SK-N-SH treated with all-trans-retinoic acid at 6 μM for 48 hours (cell line): ENCODE data around the gene CDPF1.

Source experiments
- ATAC-seq: fragments of 200-7000 bp; cut with Tn5 transposase; 3 replicates; pipeline ENCODE4 v1.9.1; 2020; ENCODE audit warnings: mild to moderate bottlenecking, moderate library complexity
- ARNTL ChIP-seq: fragments of 450-650 bp; formaldehyde crosslinking; IDR thresholded peaks from 2 replicates; pipeline ENCODE4 v1.5.0; 2020; ENCODE audit warnings: low read depth, mild to moderate bottlenecking, moderate library complexity, borderline replicate concordance
- BACH2 ChIP-seq: fragments of 250-450 bp; sonication (Bioruptor Pico); IDR thresholded peaks from 2 replicates; pipeline ENCODE4 v1.9.0; 2021; ENCODE audit warnings: mild to moderate bottlenecking, borderline replicate concordance
- CSDC2 ChIP-seq: fragments of 250-450 bp; sonication (Bioruptor Pico); IDR thresholded peaks from 2 replicates; pipeline ENCODE4 v1.5.0; 2020; ENCODE audit warnings: mild to moderate bottlenecking, moderate library complexity
- ESRRG ChIP-seq: fragments of 250-450 bp; sonication (Bioruptor Pico); IDR thresholded peaks from 2 replicates; pipeline ENCODE4 v1.6.1; 2021; ENCODE audit warnings: mild to moderate bottlenecking
- GLIS3 ChIP-seq: fragments of 250-450 bp; sonication (Bioruptor Pico); IDR thresholded peaks from 2 replicates; pipeline ENCODE4 v1.5.0; 2020; ENCODE audit warnings: mild to moderate bottlenecking, moderate library complexity
- ISL1 ChIP-seq: fragments of 250-450 bp; sonication (Bioruptor Pico); IDR thresholded peaks from 2 replicates; pipeline ENCODE4 v2.1.2; 2022; ENCODE audit warnings: mild to moderate bottlenecking, moderate library complexity
- OSR1 ChIP-seq: fragments of 250-450 bp; sonication (Bioruptor Pico); IDR thresholded peaks from 2 replicates; pipeline ENCODE4 v1.8.0; 2022; ENCODE audit warnings: moderate library complexity, mild to moderate bottlenecking, inconsistent platforms
- PPARA ChIP-seq: fragments of 250-450 bp; sonication (Bioruptor Pico); IDR thresholded peaks from 2 replicates; pipeline ENCODE4 v1.5.0; 2020; ENCODE audit warnings: mild to moderate bottlenecking, borderline replicate concordance
- RARB ChIP-seq: fragments of 250-450 bp; sonication (Bioruptor Pico); IDR thresholded peaks from 2 replicates; pipeline ENCODE4 v1.8.0; 2021; ENCODE audit warnings: mild to moderate bottlenecking, moderate library complexity
- SNAI2 ChIP-seq: fragments of 250-450 bp; sonication (Bioruptor Pico); IDR thresholded peaks from 2 replicates; pipeline ENCODE4 v1.5.0; 2020; ENCODE audit warnings: mild to moderate bottlenecking, moderate library complexity
- TOX ChIP-seq: fragments of 250-450 bp; sonication (Bioruptor Pico); IDR thresholded peaks from 2 replicates; pipeline ENCODE4 v1.8.0; 2021; ENCODE audit warnings: mild to moderate bottlenecking, moderate library complexity, borderline replicate concordance
- ZC3H10 ChIP-seq: fragments of 250-450 bp; sonication (Bioruptor Pico); IDR thresholded peaks from 2 replicates; pipeline ENCODE4 v1.5.1; 2021; ENCODE audit warnings: mild to moderate bottlenecking, moderate library complexity
- ZFP3 ChIP-seq: fragments of 250-450 bp; sonication (Bioruptor Pico); IDR thresholded peaks from 2 replicates; pipeline ENCODE4 v1.5.0; 2020; ENCODE audit warnings: mild to moderate bottlenecking, moderate library complexity
- ZFP30 ChIP-seq: fragments of 450-650 bp; formaldehyde crosslinking; IDR thresholded peaks from 2 replicates; pipeline ENCODE4 v1.5.0; 2022; ENCODE audit warnings: mild to moderate bottlenecking, moderate library complexity
- ZNF70 ChIP-seq: fragments of 450-650 bp; formaldehyde crosslinking; IDR thresholded peaks from 2 replicates; pipeline ENCODE4 v1.5.0; 2020; ENCODE audit warnings: mild to moderate bottlenecking, moderate library complexity
- ZNF8 ChIP-seq: fragments of 450-650 bp; formaldehyde crosslinking; IDR thresholded peaks from 2 replicates; pipeline ENCODE4 v1.5.0; 2020; ENCODE audit warnings: mild to moderate bottlenecking, moderate library complexity
- TF ChIP-seq, protein P1 (sequence below): fragments of 250-450 bp; sonication (Bioruptor Pico); IDR thresholded peaks from 2 replicates; pipeline ENCODE4 v1.5.0; 2020; ENCODE audit warnings: mild to moderate bottlenecking, moderate library complexity
- TF ChIP-seq, protein P2 (sequence below): fragments of 250-450 bp; sonication (Bioruptor Pico); IDR thresholded peaks from 2 replicates; pipeline ENCODE4 v1.5.1; 2021; ENCODE audit warnings: mild to moderate bottlenecking, moderate library complexity
- TF ChIP-seq, protein P3 (sequence below): fragments of 250-450 bp; sonication (Bioruptor Pico); IDR thresholded peaks from 2 replicates; pipeline ENCODE4 v1.8.0; 2020; ENCODE audit warnings: mild to moderate bottlenecking, moderate library complexity, borderline replicate concordance
- TF ChIP-seq, protein P4 (sequence below): fragments of 250-450 bp; sonication (Bioruptor Pico); IDR thresholded peaks from 2 replicates; pipeline ENCODE4 v1.8.0; 2021; ENCODE audit warnings: low read depth, mild to moderate bottlenecking, moderate library complexity, borderline replicate concordance

CDPF1 gene

DNA sequence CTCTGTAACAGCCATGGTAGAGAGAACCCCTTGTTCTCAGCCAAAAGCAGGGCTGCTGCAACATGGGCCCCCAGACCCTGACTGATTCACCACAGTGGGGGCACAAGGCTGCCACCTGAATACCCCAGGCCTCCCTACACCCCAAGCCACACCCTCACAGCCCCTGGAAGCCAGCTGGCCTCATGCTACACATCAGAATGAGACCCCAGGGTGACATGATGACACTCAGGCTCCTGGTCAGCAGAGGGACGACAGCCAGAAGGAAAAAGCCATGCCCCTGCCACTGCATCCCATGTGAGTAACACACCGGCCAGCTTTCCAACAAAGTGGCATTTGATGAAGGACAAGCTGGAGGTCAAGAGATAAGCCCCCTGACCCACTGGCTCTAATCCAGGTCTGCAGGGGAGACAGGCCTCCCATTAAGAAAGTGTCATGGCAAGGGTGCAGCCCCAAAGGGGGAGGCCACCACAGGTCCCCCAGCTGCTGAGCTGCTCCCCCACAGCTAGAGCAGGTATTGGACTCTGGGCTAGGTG is 2.6 kb downstream of the CDPF1 start:
- no peak for ATAC-seq
- no peak for TF ChIP-seq ZNF70 (CRISPR knock-in tag)
- TF ChIP-seq RARB (CRISPR knock-in tag), result no peak
- no peak for TF ChIP-seq TOX (CRISPR knock-in tag)
- TF ChIP-seq, protein P1, sequence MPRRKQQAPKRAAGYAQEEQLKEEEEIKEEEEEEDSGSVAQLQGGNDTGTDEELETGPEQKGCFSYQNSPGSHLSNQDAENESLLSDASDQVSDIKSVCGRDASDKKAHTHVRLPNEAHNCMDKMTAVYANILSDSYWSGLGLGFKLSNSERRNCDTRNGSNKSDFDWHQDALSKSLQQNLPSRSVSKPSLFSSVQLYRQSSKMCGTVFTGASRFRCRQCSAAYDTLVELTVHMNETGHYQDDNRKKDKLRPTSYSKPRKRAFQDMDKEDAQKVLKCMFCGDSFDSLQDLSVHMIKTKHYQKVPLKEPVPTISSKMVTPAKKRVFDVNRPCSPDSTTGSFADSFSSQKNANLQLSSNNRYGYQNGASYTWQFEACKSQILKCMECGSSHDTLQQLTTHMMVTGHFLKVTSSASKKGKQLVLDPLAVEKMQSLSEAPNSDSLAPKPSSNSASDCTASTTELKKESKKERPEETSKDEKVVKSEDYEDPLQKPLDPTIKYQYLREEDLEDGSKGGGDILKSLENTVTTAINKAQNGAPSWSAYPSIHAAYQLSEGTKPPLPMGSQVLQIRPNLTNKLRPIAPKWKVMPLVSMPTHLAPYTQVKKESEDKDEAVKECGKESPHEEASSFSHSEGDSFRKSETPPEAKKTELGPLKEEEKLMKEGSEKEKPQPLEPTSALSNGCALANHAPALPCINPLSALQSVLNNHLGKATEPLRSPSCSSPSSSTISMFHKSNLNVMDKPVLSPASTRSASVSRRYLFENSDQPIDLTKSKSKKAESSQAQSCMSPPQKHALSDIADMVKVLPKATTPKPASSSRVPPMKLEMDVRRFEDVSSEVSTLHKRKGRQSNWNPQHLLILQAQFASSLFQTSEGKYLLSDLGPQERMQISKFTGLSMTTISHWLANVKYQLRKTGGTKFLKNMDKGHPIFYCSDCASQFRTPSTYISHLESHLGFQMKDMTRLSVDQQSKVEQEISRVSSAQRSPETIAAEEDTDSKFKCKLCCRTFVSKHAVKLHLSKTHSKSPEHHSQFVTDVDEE (CRISPR knock-in tag), result no peak
- no peak for TF ChIP-seq ARNTL (CRISPR knock-in tag)
- TF ChIP-seq ZNF8 (CRISPR knock-in tag), result no peak
- TF ChIP-seq ZFP3 (CRISPR knock-in tag), result no peak
- no peak for TF ChIP-seq PPARA (CRISPR knock-in tag)
- TF ChIP-seq, protein P2, sequence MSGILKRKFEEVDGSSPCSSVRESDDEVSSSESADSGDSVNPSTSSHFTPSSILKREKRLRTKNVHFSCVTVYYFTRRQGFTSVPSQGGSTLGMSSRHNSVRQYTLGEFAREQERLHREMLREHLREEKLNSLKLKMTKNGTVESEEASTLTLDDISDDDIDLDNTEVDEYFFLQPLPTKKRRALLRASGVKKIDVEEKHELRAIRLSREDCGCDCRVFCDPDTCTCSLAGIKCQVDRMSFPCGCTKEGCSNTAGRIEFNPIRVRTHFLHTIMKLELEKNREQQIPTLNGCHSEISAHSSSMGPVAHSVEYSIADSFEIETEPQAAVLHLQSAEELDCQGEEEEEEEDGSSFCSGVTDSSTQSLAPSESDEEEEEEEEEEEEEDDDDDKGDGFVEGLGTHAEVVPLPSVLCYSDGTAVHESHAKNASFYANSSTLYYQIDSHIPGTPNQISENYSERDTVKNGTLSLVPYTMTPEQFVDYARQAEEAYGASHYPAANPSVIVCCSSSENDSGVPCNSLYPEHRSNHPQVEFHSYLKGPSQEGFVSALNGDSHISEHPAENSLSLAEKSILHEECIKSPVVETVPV (CRISPR knock-in tag), result no peak
- no peak for TF ChIP-seq CSDC2 (CRISPR knock-in tag)
- TF ChIP-seq ZFP30 (CRISPR knock-in tag), result no peak
- no peak for TF ChIP-seq ISL1 (CRISPR knock-in tag)
- TF ChIP-seq, protein P3, sequence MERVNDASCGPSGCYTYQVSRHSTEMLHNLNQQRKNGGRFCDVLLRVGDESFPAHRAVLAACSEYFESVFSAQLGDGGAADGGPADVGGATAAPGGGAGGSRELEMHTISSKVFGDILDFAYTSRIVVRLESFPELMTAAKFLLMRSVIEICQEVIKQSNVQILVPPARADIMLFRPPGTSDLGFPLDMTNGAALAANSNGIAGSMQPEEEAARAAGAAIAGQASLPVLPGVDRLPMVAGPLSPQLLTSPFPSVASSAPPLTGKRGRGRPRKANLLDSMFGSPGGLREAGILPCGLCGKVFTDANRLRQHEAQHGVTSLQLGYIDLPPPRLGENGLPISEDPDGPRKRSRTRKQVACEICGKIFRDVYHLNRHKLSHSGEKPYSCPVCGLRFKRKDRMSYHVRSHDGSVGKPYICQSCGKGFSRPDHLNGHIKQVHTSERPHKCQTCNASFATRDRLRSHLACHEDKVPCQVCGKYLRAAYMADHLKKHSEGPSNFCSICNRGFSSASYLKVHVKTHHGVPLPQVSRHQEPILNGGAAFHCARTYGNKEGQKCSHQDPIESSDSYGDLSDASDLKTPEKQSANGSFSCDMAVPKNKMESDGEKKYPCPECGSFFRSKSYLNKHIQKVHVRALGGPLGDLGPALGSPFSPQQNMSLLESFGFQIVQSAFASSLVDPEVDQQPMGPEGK (CRISPR knock-in tag), result no peak
- TF ChIP-seq, protein P4, sequence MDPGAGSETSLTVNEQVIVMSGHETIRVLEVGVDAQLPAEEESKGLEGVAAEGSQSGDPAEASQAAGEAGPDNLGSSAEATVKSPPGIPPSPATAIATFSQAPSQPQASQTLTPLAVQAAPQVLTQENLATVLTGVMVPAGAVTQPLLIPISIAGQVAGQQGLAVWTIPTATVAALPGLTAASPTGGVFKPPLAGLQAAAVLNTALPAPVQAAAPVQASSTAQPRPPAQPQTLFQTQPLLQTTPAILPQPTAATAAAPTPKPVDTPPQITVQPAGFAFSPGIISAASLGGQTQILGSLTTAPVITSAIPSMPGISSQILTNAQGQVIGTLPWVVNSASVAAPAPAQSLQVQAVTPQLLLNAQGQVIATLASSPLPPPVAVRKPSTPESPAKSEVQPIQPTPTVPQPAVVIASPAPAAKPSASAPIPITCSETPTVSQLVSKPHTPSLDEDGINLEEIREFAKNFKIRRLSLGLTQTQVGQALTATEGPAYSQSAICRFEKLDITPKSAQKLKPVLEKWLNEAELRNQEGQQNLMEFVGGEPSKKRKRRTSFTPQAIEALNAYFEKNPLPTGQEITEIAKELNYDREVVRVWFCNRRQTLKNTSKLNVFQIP (CRISPR knock-in tag), result no peak
- no peak for TF ChIP-seq BACH2

DNA sequence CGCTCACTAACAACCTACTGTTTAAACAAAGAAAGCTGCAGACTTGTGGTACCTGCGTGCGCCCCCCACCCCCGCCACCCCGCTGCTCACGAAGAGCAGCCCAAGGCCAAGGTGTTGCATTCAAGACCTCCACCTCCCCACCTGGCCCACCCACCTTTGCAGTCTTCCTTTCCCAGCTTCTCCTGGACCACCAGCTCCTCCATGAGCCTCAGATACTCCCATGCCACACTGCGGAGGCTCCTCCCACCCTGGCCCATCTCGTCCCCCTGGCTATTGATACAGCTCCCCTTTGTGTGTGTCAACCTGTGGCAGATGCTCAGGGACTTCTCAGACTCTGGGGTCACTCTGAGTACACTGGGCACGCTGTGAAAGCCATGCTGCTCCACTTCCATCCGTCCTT is 3.9 kb downstream of the CDPF1 start:
- ATAC-seq, result no peak
- TF ChIP-seq OSR1 (no peak), ESRRG (no peak)

DNA sequence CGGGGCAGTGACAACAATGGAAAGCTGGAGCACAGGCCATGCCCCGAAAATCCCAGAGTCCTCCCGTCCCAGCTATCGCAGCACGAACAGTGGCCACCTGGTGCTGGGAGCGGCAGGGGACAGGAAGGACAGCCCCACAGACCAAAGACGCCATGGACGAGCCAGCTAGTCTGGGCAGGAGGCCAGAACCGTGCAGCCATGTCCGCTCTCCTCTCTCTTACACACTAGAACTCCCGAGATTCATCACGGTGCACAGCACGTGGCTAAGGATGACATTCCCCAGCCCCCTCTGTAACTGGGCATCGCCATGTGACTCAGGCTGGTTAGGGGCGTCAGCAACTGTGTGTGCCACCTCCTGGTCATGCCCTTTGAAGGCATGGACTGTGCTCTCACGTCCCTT is 4.6 kb downstream of the CDPF1 start:
- TF ChIP-seq GLIS3 (CRISPR knock-in tag) (no peak), ZNF70 (CRISPR knock-in tag) (no peak), SNAI2 (CRISPR knock-in tag) (no peak), ISL1 (CRISPR knock-in tag) (no peak), ZNF8 (CRISPR knock-in tag) (no peak)
- ATAC-seq, result no peak

DNA sequence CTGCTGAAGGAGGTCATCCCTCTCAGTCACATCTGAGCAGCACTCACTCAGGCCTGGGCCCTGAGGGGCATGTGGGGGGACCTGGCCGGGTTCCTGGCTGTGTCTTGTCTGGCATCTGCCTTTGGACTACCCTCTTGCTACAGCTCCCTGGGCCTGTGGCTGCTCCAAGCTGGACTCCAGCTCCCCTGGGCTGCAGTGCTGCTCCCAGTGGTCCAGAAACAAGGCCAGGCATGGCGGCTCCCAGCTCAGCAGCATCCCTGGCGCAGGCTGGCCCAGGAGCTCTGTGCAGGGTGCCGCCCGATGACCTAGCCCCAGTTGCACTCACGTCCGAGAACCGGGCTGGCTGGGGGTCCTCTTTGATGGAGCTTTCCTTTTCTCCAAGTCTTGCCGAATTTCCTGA is 5.3 kb downstream of the CDPF1 start:
- TF ChIP-seq, protein P1 (CRISPR knock-in tag), result no peak
- TF ChIP-seq ZC3H10 (CRISPR knock-in tag) (no peak), ZFP30 (CRISPR knock-in tag) (no peak), PPARA (CRISPR knock-in tag) (no peak)
- ATAC-seq, result no peak
